NCI-H1417 treated with DMSO at 0.1 percent for 48 hours (cell line): Measurements from ENCODE around the gene PDE7B.

Experiments
- DNase-seq: peaks from one replicate; lab custom pipeline; 2025; lab: John Stamatoyannopoulos, UW

Gene PDE7B

DNA sequence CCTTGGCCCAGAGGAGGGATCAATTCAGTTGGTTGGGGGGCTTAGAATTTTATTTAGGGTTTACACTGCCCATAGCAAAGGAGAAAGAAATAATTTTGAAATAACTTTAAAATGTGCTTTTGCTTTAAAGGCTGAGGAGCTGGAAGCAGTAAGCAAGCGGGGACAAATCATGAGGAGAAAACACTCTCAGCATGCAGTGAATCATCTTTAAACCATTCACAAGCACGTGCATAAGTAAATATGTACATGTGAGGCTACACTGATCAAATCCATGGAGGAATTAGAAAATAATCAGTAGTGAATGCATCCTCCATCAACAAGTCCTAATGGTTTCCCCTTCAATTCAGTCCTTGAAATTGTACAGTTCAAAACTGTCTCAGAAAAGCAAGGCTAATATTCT is 217.6 kb downstream of the PDE7B start:
- no peak for DNase-seq

DNA sequence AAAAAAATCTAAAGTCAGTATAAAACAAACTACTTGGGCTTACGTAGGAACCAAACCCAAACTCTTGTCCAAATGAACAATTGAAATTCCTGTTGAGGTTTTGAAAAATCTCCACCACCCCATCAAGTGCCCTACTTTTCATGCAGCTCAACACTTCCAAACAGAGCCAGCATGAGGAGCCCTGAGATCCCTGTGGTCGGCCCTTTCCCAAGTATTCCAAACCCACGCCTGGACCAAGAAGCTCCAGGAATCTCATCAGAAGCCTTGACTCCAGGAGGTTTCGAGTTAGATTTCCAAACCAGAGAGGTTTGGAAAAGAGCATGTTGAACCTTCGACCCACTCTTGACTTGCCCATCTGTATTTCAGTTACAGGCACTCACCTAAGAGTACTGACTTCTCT is 219.3 kb downstream of the PDE7B start:
- DNase-seq: no peak

DNA sequence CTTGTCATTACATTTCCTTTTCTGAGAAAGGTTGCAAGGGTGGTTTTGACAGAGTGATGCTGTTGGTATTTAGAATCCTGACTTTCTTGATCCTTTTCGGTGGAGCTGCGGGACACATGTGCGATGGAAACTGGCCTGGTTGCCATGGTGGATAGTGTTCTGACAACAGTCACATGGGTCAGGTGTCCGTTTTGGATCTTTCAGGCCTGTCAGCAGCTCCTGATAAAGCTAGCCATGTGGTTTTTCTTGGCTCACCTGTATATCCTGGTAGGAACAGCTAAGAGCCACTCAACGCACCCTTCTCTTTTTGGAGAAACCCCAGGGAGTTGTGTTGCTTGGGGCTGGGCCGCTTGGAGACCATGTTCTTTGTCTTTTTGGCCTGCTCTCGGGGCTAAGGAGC is 221.2 kb downstream of the PDE7B start:
- no peak for DNase-seq

DNA sequence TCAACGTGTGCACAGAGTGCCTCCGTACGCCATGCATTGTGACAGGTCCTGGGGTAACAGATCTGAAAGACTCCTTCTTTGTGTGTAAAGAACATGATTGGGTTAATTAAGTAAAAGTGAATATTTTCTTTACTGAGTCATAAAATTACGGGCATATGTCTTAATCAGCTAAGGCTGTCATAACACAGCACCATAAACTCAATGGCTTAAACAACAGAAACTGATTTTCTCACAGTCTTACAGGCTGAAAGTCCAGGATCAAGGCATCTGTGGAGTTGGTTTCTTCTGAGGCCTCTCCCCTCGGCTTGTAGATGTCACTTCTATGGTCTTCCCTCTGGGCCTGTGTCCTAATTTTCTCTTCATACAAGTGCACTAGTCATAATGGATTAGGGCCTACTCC is 221.7 kb downstream of the PDE7B start:
- DNase-seq: no peak

DNA sequence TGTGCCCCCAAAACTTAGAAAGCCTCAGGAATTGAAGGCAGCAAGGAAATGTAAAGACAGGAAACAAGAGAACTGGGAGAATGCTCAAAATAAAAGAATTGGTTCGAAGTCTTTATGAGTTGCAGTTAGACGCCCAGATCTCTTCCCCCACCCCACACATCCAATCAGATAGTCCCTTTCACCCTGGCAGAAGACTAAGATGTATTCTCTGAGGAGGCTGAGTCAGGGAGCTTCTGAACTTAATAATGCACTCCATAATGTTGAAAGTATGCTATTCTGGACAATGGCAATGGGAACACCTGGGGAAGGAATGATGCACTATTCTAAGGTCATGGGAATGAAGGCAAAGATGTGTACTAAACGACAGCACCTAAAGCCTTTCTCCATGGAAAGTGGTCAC is 225.0 kb downstream of the PDE7B start:
- DNase-seq: no peak

DNA sequence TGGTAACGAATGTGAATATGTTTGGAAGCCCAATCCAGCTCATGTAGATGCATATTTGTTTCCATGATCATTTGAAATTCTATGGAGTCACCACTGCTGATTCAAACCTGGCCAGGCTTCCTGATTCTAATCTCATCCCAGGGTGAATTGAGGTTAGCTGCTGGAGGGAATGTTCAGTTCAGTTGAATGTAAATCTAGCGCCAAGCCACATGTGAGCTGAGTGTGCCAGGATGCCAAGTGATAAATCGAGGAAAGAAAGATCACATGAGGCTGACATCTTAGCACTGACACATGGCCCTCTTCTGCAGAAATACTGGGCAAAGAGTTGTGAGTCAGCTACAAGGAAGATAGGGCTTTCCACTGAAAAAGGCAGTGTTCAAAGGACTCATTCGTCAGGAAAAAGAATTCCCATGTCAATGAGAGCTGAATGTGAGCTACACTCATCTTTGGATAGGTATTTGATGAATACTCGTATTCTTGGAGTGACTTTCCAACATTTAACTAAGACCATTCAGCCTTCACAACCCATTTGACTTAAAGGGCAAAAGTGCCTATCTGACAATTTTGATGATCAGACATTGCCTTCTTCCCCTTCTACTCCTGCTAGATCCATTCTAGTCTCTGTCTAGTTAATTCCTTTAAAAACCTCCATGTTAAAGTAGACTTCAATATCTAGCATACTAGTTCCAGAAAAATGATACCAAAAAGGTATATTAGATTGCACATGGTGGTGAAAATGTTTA is 226.5 kb downstream of the PDE7B start:
- no peak for DNase-seq

DNA sequence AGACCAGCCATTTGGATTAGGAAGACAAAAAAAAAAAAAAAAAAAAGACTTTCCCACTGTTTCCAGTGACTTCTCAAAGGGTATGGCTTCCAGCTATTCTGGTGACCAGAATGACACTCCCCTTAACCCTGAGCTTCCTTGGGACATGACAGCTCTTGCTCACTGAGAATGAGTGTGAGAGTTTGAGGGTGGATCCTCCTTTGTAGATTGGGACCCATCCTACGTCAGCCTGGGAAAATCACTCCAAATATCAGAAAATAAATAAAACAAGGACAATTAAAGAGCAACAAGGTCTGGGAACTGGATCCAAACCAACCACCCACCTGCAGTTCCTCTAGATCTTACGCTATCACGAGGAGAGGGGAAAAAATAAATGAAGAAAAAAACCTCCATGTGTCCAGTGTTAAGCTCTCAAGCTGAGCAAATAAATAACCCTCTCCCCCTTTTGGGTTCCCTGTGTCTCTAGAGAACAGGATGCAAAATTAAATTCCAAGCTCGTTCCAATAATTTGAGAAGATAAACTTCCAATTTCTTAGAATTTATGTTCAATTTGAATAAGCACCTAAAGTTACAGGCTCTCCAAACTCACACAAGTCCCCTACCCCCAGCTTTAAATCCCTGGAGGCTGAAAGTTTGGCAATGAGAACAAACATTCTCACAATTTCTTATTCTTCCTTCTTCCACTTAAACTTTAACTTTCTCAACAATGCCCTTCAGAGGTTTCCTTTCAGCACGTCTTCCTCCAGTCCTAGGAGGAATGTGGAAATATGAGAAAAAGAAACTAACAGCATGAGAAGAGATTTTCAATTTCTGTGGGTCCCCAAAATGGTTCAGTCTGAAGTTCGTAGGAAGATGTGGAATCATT is 228.4 kb downstream of the PDE7B start:
- DNase-seq: no peak

DNA sequence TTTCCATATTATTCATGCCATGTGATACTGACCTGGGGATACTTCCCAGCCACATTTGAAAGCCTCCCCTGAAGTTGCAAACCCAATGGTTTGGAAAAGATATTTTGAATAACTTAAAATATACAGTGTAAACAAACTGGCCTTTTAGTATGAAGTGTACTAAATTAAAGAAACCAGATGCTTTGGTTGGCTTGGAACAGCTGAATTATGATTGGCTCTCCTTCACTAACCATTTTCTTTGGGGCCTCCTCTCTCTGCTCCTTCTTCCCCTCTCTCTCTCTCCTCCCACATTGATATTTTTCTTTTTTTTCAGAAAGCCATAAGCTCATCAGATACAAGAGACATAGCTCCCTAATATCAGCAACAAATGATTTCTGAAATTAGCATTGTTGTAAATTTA is 232.0 kb downstream of the PDE7B start:
- no peak for DNase-seq

DNA sequence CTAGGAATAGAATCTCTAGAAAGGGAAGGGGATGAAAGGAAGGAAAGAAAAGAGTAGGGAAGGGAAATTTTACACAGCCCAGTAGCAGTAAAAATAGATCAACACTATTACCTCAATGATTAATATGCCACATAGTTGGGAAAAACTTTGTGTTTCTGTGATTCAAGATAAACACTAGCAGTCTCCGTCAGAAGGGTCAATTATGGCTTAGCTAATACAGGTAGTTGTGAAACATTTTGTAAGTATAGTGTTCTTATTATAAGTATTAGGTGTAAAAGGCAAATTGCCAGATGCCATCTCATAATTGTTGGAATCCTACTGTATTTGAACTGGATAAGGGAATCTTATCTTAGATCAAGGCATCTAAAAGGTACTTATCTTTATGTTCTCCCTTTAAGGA is 232.9 kb downstream of the PDE7B start:
- DNase-seq: no peak

DNA sequence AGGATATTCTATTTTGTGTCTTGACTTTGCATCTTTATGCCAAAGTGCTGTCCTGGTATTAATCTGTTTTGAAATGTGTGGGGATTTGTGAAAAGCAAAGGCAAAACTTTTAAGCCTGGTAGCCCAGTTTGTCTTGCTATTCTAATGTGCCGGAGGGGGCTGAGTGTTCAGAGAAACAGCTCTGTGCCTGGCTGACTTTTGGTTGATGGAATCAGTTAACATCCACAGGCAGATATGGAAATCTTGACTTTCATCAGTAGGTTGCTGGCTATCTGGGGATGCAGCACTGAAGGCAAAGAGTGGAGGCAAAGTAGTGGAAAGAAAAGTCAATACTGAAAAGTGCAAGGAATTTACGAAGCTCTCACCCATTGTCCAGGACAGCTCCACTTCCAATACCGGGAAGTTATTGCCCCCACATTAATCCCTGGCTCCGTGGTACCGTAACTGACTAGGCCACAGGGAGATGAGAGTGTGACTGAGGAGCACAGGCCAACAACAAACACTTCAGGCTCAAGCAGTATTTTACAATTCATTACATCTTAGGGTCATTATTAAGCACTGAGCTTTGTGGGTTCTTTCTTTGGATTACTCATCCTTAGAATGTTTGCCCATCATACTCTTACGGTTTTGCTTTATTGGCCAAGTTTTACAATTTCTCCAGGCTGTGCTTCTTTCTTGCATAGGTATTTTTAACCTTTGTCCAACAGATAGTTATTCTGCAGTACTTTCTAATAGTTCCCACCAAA is 234.0 kb downstream of the PDE7B start:
- DNase-seq: no peak

DNA sequence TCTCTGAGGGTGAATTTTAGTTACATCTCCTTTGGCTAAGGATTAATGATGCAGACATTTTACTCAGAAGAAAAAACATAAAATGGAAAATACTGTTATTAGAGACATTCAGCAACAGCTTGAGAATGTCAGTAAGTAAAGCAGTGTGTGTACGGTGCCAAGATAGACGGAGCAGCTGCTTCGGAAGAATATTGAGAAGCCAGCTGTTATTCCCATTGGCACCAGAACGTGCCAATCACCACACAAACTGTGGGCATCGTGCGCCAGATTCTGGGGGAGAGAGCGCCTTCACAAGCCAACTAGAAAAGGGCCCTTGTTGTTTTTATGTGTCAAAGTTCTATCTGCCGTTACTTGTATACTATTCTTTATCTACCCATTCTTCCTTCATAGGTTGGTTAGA is 235.2 kb downstream of the PDE7B start:
- no peak for DNase-seq

DNA sequence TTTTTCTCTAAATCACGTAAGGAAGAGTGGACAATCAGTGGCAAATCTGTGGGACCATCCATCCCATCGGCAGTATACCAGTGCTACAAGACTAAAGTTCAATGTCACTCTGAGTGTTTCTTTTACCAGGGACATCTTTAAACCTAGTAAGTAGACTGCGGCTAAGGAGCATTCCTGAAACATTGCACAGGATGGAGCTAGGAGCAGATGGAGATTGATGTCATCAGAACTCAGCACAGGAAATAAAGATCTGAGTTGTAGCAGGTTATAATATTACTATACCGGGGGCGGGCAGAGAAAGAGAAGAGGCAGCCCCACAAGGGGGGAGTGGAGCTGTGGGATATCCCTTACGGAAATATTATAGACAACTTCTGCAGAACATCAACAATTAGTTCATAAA is 236.5 kb downstream of the PDE7B start:
- no peak for DNase-seq

DNA sequence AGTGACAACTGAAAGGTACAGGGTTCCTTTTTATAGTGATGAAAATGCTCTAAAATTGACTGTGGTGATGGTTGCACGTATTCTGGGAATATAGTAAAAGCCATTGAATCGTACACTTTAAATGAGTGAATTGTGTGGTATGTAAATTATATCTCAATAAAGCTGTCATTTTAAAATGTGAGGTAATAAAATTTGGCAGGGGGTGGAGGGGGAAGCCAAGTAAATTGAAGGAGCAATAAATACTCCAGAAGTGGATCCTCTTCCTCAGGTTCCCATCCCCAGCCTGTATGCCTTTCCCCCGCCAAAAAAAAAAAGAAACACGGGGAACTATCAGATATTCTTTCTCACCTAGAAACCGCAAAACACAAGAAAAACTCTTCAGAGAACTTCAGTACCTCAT is 237.2 kb downstream of the PDE7B start:
- no peak for DNase-seq

DNA sequence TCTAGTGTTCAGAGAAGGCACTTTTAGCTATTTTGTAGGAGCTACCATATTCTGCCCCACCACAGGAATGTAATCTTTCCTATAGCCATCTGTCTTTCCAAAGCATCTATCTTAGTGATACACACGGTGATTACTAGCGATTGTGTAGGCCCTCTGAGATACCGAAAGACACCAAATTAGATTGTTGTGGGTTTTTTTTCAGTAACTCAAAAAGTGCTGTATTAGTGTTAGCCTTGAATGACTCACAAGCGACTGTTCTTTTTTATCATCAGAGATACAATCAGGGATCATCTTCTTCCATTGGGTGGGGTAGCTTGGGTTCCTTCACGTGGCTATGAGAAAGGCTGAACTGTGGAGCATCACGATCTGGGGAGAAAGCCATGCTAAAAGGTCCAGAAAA is 238.4 kb downstream of the PDE7B start:
- DNase-seq: no peak

DNA sequence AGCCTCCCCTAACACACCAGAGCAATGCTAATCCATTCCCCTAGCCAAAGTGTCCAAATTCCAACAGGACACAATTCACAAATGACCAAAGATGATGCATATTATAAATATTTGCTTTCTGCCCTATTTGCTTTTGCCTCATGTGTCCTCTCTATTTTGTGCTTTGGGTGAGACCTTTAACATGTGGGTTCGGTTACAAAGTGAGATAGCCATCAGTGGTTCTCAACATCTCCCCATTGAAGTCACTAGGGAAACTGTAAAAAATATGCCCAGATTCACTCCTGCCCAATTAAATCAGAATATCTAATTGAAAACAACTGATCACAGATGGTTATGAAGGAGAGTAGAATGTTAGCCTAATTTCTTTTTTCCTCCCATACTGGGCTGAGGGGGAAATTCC is 239.4 kb downstream of the PDE7B start:
- DNase-seq: no peak

DNA sequence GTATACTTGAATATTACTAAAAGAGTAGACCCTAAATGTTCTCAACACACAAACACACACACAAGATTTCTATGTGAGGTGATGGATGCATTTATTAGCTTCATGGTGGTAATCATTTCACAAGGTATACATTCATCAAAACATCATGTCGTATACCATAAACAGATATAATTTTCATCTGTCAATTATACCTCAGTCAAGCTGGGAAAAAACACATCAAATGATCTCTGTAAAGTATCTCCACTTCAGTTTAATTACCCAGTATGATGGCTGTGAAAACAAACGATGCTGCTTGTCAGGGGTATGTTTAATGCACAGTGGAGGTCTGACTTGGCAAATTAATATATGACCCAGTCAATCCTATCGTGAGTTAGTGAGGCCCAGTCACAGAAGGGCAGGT is 241.4 kb downstream of the PDE7B start:
- DNase-seq: peak; percentile 95

DNA sequence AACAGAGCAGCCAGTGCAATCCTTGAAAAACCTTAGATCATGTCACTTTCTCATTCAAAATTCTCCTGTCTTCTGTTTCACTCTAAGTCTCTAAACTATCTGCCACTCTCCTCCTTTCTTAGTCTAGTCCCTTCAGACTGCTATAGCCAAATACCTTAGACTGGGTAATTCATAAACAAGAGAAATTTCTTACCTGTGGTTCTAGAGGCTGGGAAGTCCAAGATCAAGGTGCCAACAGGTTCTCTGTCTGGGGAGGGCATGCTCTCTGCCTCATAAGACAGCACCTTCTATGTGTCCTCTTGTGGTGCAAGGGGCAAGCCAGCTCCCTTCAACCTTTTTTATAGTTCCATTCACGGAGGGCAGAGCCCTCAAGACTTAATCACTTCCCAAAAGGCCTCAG is 242.3 kb downstream of the PDE7B start:
- DNase-seq: no peak

DNA sequence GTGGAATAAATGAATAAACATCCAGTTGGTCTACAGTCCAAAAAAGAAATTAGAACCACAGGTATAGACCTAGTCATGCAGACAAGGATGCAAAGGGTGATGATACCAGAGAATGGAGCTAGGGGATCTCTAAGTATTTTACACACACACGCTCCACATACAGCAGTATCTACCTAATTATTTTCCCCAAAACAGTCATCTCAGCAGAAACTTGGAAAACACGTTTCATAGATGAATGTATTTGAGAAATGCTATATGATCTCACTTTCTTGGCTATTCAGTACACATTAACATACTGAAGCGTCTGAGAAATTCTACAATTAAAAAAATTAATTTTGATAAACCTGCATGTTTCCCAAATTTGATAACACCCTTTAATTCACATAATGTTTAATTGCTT is 243.3 kb downstream of the PDE7B start:
- no peak for DNase-seq

DNA sequence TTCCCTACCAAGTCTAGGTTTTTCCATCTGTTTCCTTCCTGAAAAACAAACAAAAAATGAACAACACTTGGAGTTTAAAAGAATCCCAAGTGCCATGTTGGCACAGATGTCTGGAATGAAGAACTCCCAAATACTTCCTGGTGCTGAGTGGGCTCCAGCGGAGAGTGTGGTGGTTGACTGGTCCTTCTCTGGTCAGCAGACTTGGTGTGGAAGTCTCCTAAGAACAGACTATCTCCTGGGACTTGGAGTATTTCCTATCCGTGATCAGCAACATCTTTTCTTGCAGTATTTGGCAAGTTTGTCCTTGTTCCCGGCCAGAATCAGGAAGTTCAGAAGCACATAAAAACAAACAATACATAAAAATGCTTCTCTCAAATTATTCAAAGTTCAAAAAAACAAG is 244.5 kb downstream of the PDE7B start:
- no peak for DNase-seq

DNA sequence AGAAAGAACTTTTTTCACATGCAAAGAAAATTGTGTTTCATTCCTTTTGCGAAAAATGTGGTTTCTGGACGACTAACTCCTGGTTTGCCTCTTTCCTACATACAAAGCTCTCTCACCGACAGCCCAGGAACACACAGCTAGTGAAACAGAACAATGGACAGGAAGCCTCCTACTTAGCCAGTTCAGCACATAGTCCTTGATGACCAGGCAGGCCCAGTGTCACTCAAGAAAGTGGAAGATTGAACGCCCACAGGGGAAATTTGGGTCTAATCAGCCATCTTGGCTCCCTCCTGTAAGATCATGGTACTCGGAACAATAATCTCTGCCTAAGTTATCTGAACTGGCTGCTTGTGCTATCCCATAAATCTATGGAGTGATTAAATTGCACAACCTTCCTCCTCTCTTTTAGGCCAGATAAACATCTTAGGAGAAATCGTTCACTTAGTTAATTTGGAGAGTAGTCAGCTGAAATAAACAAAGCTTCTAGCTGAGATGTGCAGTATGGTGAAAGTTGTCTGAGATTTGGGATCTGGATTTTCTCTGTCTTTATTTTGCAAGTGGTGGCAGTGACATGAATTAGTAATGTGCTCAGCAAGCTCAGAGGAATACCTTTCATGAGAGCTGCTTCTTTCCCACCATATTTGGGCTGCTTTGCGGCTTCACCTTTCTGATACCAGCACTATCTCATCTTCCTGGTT is 251.6 kb downstream of the PDE7B start:
- DNase-seq: no peak

DNA sequence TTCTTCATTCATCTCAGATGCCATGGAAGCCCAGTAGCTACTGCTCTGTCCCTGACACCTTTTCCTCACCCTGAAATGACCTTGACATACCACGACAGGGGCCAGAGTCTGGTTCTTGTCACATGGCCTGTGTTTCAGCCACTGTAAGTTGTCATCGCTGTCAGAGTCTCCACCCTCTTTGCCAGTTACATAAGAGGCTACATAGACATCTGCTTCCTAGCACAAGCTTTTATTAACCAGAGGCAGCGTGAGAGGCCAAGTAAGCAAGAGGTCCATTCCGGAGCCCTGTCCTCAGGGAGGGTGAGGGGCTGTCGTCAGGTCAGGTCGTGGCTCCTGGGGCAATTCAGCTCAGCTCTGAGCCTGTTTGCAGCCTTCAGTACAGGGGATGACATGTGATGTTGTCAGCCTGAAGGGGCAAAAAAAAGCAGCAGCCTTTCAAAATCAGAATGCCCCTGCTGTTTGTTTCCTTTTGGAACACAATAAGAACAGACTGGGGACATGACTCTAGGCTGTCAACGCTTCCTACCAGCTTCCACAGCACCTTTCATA is 252.3 kb downstream of the PDE7B start:
- DNase-seq: no peak

DNA sequence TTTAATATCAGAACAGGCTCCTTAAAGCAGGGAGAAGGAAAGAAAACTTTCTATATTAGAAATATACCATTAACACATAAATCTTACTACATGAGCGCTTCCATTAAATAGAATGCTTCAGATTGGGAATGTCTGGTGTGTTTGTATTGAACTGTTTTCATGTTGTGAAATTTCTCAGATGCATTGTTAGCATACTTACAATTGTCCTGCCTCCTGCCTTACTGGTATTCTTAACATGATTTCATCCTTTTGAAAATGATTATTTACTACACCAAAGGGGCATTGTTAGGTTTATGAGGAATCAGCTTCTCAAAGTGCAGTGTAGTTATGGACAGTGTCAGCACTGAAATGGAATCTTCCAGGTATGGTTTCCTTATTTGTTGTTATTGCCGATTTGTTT is 253.1 kb downstream of the PDE7B start:
- no peak for DNase-seq
